Activated B cell treated with CpG ODN at 0.5 μM for 24 hours (primary cell): ENCODE measurements around the gene SHD. TPM values are rescaled to one million over a fixed set of nuclear protein-coding genes. Genes with fewer than 3 reads are reported as not detected.
"Not testable (repeated sequence)": the region's sequence is repeated elsewhere in the genome, so short reads cannot be mapped to it uniquely, and the experiment has no call there.

Source experiments
- ATAC-seq: fragments of 200-7000 bp; cut with Tn5 transposase; one replicate; pipeline ENCODE4 v1.10.0; 2021; ENCODE audit warnings: low read depth, mild to moderate bottlenecking, moderate library complexity
- CTCF ChIA-PET: fragments of 350-600 bp; sonication (Branson Sonifier 250); formaldehyde crosslinking; loops from one replicate; lab custom pipeline; 2021; ENCODE audit warnings: antibody characterized with exemption; lab: Charles Lee
- POLR2A ChIA-PET: fragments of 350-600 bp; sonication (Branson Sonifier 250); formaldehyde crosslinking; loops from one replicate; lab custom pipeline; 2021; ENCODE audit warnings: antibody characterized with exemption; lab: Charles Lee
- DNase-seq: peaks from one replicate; pipeline ENCODE4 v3.0.0; 2022
- H3K27ac Mint-ChIP-seq: one replicate; pipeline ENCODE4 v1.8.0; 2020; ENCODE audit warnings: mixed read lengths
- H3K27me3 Mint-ChIP-seq: one replicate; pipeline ENCODE4 v1.8.0; 2021; ENCODE audit warnings: mixed read lengths
- H3K36me3 Mint-ChIP-seq: one replicate; pipeline ENCODE4 v1.8.0; 2021; ENCODE audit warnings: low read depth, mixed read lengths
- H3K4me1 Mint-ChIP-seq: one replicate; pipeline ENCODE4 v1.8.0; 2021; ENCODE audit warnings: mixed read lengths
- H3K4me3 Mint-ChIP-seq: one replicate; pipeline ENCODE4 v1.8.0; 2020; ENCODE audit warnings: mild to moderate bottlenecking, mixed read lengths
- H3K9me3 Mint-ChIP-seq: one replicate; pipeline ENCODE4 v1.8.0; 2020; ENCODE audit warnings: mixed read lengths
- CTCF ChIP-seq: fragments of 200-600 bp; IDR thresholded peaks from one replicate; pipeline ENCODE4 v1.8.0; 2022; ENCODE audit warnings: antibody characterized with exemption, mild to moderate bottlenecking
- intact Hi-C: fragments of 100-400 bp; cut with micrococcal nuclease; formaldehyde crosslinking; loops from one replicate; pipeline ENCODE4 v1.15.1; 2024
- total RNA-seq: library from RNA; stranded (reverse); gene quantifications from 2 replicates; pipeline ENCODE4 v1.2.3, GENCODE V29; 2022

SHD gene
- total RNA-seq, 1 donor from 2014 or later = not detected

GRCh38 chr19:4267101-4267900 lies 11.8 kb upstream of the SHD start:
- TF ChIP-seq CTCF = no peak
- ChIA-PET CTCF (interaction anchor here (0.6 to 4.0 kb wide), 13 partner anchors 10 to 259 kb away, joined by 3 to 40 read pairs (median 4); partner anchors contain the start of genes CHAF1A, MPND and SH3GL1), POLR2A (interaction anchor here (0.6 to 1.8 kb wide), 6 partner anchors 11 to 710 kb away, joined by 3 to 12 read pairs (median 4); partner anchors contain the start of genes CHAF1A, HDGFL2 and MFSD12)
- Mint-ChIP-seq H3K36me3 (peaks cover 76% of the 10 kb centered on the region), H3K27ac (no peak overlapping the region), H3K4me3 (no peak overlapping the region), H3K4me1 (peaks cover 15% of the 10 kb centered on the region), H3K9me3 (no peaks in the 10 kb centered on the region), H3K27me3 (no peaks in the 10 kb centered on the region)
- intact Hi-C loops = loop anchor here (1.0 kb wide), 4 partner anchors 85 to 369 kb away; partner anchors contain the start of gene SH3GL1
- DNase-seq (peak; percentile 55), ATAC-seq (peak; percentile 75)

DNA sequence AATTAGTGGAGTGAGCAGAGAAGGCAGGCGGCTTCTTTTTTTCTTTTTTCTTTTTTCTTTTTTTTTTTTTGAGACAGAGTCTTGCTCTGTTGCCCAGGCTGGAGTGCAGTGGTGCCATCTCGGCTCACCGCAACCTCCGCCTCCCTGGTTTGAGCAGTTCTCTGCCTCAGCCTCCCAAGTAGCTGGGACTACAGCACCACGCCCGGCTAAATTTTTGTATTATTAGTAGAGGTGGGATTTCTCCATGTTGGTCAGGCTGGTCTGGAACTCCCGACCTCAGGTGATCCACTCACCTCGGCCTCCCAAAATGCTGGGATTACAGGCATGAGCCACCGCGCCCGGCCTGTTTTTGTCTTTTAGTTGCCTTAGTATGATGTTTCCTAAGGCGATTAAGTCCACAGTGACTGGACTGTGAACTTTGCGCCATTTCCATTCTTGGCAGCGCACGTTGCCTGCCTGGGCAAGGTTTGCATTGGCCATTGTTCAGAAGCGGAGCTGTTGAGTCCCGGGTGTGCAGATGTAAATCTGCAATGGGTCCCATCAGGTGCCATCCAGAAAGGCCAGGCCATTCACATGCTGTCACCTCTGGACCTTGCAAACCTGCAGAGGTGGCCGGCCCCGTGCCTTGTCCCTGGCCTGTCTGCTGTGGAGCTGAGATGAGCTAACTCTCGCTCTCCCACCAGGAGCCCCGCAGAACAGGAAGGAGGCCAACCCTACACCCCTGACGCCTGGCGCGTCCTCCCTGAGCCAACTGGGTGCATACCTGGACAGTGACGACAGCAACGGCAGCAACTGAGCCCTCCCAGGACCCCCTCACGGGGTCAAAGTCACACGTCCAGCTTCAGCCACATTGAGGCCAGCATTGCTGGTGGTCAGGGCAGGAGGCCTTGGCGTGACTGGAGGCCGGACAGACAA lies 10.9 kb upstream of the SHD start:
- intact Hi-C loops = loop anchor here (1.0 kb wide), 4 partner anchors 84 to 368 kb away; partner anchors contain the start of gene SH3GL1
- POLR2A ChIA-PET = interaction anchor here (0.7 to 1.8 kb wide), 3 partner anchors 10 to 711 kb away, joined by 3 to 12 read pairs (median 3); partner anchors contain the start of gene MFSD12
- no peak for ATAC-seq
- DNase-seq = no peak
- Mint-ChIP-seq H3K36me3 (peaks cover 70% of the 10 kb centered on the region), H3K9me3 (no peaks in the 10 kb centered on the region), H3K4me3 (no peak overlapping the region), H3K27ac (no peak overlapping the region), H3K27me3 (no peaks in the 10 kb centered on the region), H3K4me1 (peaks cover 15% of the 10 kb centered on the region)
- CTCF ChIA-PET = interaction anchor here (1.1 to 4.0 kb wide), 5 partner anchors 9 to 256 kb away, joined by 3 to 40 read pairs (median 7); partner anchors contain the start of gene HDGFL2
- TF ChIP-seq CTCF = no peak

DNA sequence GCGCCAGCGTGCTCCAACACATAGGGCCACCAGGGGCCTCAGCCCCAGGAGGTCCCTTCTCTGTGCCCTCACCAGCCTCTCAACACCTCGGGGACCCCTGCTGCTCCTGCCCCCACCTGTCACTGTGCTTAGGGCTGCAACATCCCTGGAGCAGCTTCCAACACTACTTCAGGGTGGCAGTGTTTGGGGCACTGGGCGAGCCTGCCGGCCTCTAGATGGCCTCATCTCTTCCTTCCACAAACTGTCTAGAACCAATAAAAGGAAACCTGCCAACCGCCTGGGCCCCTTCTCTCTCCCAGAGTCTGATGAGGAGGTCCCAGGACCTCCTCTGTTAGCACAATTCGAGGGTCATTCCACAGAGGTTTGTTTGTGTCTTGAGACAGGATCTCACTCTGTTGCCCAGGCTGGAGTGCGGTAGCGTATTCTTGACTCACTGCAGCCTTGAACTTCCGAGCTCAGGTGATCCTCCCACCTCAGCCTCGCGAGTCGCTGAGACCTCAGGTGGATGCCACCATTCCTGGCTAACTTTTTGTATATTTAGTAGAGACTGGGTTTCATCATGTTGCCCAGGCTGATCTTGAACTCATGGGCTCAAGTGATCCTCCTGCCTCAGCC lies 10.1 kb upstream of the SHD start:
- Mint-ChIP-seq H3K27me3 (no peaks in the 10 kb centered on the region), H3K36me3 (peaks cover 63% of the 10 kb centered on the region), H3K4me3 (no peak overlapping the region), H3K4me1 (peaks cover 13% of the 10 kb centered on the region), H3K9me3 (no peaks in the 10 kb centered on the region), H3K27ac (no peak overlapping the region)
- intact Hi-C loops = no loop called here
- DNase-seq (no peak), ATAC-seq (no peak)
- ChIA-PET POLR2A (no interaction called here), CTCF (interaction anchor here (1.1 to 4.0 kb wide), 3 partner anchors 84 to 255 kb away, joined by 3 to 40 read pairs (median 22); partner anchors contain the start of gene HDGFL2)
- TF ChIP-seq CTCF = no peak

GRCh38 chr19:4272894-4273293 lies 6.2 kb upstream of the SHD start:
- CTCF ChIA-PET = interaction anchor here (0.8 kb wide), 1 partner anchor 244 kb away, joined by 3 read pairs; no protein-coding TSS in a partner anchor
- Mint-ChIP-seq H3K9me3 (no peaks in the 10 kb centered on the region), H3K36me3 (peaks cover 29% of the 10 kb centered on the region), H3K27me3 (peaks cover 4% of the 10 kb centered on the region), H3K4me3 (no peak overlapping the region), H3K4me1 (no peaks in the 10 kb centered on the region), H3K27ac (no peak overlapping the region)
- DNase-seq (no peak), ATAC-seq (no peak)
- intact Hi-C loops = no loop called here
- no peak for TF ChIP-seq CTCF
- POLR2A ChIA-PET = interaction anchor here (1.8 kb wide), 1 partner anchor 26 kb away, joined by 5 read pairs; the partner anchor contains the start of gene YJU2

DNA sequence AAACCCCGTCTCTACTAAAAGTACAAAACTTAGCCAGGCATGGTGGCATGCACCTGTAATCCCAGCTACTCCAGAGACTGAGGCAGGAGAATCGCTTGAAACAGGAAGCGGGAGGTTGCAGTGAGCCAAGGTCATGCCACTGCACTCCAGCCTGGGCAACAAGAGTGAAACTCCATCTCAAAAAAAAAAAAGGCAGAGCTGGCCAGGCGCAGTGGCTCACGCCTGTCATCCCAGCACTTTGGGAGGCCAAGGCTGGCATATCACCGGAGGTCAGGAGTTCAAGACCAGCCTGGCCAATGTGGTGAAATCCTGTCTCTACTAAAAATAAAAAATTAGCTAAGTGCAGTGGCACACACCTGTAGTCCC lies 4.8 kb upstream of the SHD start:
- H3K4me3 Mint-ChIP-seq, H3K4me1 Mint-ChIP-seq, H3K9me3 Mint-ChIP-seq, H3K27ac Mint-ChIP-seq, ATAC-seq, DNase-seq, intact Hi-C loops, CTCF ChIA-PET: not testable (repeated sequence)
- H3K36me3 Mint-ChIP-seq = peaks cover 18% of the 10 kb centered on the region
- peaks cover 11% of the 10 kb centered on the region for H3K27me3 Mint-ChIP-seq
- POLR2A ChIA-PET = interaction anchor here (0.7 kb wide), 1 partner anchor 21 kb away, joined by 3 read pairs; no protein-coding TSS in a partner anchor
